AG20443 (cell line): ENCODE measurements around the gene RASAL2.
"Not testable (repeated sequence)": the region's sequence is repeated elsewhere in the genome, so short reads cannot be mapped to it uniquely, and the experiment has no call there.

Source experiments
- DNase-seq: peaks from one replicate; pipeline ENCODE4 v3.0.0; 2012; ENCODE audit warnings: low spot score, mixed read lengths

The RASAL2 gene

GRCh38 chr1:178345238-178345637 is 251.3 kb downstream of the RASAL2 start:
- DNase-seq, result no peak

- no peak for DNase-seq
These were observed 251.9 kb downstream of the RASAL2 start for GRCh38 chr1:178345807-178346206.

DNA sequence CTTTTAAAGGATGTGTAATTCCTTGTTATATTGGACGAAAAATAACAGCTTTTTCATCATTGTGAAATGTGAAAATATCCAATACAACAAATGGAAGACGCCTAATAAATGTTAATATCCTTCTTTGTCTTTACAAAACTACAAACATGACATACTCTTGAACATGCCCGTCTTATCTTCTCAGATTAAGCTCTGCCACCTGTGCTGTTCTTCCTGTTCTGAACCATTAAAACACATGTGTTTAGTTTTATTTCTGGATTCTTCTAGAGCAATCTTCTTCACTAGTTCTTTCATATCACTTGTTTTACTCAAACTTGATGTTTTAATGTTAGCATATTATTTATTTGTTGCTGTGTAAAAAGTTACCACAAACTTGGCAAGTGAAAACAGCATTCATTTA is 255.9 kb downstream of the RASAL2 start:
- DNase-seq, result no peak

GRCh38 chr1:178351911-178352310 is 258.0 kb downstream of the RASAL2 start:
- DNase-seq, result not testable (repeated sequence)

GRCh38 chr1:178352790-178353416 is 259.0 kb downstream of the RASAL2 start:
- DNase-seq, result no peak

DNA sequence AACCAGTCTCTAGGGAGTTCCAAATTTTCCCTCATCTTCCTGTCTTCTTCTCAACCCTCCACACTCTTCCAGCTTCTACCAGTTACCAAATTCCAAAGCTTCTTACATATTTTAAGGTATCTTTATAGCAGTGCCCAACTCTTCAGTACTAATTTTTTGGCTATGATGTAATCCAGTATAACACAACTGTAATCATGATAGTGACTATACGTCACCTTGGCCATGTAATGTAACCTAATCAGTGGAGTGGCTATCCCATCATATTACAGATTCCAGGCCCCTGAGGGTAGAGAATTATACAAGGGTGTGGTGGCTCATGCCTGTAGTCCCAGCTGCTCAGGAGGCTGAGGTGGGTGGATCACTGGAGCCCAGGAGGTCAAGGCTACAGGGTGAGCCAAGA is 259.6 kb downstream of the RASAL2 start:
- DNase-seq, result no peak

GRCh38 chr1:178354816-178355215 is 260.9 kb downstream of the RASAL2 start:
- no peak for DNase-seq

DNA sequence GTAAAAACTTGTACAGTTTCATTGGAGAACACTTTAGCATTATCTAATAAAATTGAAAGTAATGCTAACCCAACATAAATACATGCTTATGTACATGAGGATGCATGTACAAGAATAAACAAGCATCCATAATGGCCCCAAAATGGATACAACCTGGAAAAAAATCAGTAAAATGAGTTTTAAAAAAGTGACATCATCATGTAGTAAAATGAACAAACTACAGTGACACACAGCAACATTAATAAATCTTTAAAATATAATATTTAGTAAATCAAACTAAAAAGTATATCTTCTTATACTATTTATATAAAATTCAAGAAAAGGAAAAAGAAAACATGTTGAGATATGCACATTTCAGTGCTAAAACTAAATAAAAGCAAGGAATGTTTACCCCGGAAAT is 262.4 kb downstream of the RASAL2 start:
- DNase-seq, result no peak

GRCh38 chr1:178358456-178358855 is 264.6 kb downstream of the RASAL2 start:
- no peak for DNase-seq

DNA sequence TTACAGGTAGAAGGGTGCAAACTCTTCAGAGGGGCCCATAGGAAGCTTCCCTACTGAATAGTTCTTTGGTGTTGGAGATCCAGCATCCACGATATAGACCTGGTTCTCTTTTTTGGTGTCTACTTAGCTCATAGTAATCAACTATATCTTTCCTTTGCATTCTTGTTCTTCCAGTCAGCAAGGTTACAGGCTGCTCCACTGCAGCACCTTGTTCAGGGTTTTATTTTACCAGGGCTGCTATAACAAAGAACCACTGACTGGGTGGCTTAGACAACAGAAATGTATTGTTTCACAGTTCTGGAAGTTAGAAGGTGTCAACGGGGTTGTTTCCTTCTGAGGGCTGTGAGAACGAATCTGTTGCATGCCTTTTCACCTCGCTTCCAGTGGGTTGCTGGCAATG is 266.5 kb downstream of the RASAL2 start:
- no peak for DNase-seq

DNA sequence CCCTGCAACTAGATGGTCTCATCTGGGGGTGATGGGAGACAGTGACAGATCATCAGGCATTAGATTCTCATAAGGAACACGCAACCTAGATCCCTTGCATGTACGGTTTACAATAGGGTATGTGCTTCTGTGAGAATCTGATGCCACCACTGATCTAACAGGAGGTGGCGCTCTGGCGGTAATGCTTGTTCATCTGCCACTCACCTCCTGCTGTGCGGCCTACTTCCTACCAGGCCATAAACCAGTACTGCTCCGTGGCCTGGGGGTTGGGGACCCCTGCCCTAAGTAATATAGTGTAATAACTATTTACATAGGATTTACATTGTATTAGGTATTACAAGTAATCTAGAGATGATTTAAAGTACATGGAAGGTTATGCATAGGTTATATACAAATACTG is 267.9 kb downstream of the RASAL2 start:
- no peak for DNase-seq

DNA sequence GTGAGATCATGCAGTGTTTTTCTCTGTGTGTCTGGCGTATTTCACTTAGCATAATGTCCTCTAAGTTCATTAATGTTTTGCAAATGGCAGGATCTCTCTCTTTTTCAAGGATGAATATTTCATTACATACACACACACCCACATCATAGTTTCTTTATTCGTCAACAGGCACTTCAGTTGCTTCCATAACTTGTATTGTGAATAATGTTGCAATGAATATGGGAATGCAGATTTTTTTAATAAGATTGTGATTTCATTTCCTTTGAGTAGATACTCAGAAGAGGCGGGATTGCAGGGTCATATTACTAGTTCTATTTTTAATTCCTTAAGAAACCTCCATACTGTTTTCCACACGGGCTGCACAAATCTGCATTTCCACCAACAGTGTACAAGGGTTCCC is 268.8 kb downstream of the RASAL2 start:
- DNase-seq, result no peak

GRCh38 chr1:178364782-178365181 is 270.9 kb downstream of the RASAL2 start:
- no peak for DNase-seq

DNA sequence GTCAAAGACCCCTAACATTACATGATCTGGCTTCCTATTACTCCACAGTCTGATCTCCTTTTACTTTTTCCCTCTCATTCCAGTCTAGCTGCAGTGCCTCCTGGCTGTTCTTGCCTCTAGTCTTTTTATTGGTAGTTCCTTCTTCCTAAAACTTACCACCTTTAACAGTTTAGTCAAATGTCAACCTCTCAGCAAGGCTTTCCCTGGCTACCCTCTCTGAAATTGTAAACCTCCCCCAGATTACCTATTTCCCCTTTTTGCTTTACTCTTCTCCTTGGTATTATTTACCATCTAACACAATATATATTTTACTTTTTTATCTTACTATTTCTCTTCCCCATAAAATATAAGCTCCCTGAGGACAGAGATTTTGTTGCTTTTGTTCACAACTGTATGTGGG is 273.2 kb downstream of the RASAL2 start:
- no peak for DNase-seq

GRCh38 chr1:178368208-178368607 is 274.3 kb downstream of the RASAL2 start:
- DNase-seq, result no peak

GRCh38 chr1:178371235-178371634 is 277.3 kb downstream of the RASAL2 start:
- peak; percentile 36 for DNase-seq

GRCh38 chr1:178371933-178372388 is 278.1 kb downstream of the RASAL2 start:
- no peak for DNase-seq

- no peak for DNase-seq
These were observed 280.1 kb downstream of the RASAL2 start for GRCh38 chr1:178374016-178374415.

DNA sequence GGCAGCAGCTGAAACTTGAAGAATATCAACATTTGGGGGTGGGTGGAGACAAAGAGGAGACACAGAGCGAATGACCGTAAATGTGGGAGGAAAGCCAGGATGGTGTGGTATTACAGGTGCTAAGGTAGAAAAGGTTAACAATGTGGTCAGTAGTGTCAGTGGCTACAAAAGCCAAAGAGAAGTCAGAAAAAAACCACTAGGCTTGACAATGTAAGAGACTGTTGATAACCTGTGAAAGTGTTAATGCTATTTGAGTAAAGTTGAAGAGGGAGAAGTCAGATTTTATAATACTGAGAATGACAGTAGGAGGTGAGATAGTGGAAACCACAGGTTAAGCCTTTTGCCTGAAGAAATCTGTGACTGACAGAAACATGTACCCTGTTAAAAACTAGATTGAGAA is 282.1 kb downstream of the RASAL2 start:
- DNase-seq, result no peak

DNA sequence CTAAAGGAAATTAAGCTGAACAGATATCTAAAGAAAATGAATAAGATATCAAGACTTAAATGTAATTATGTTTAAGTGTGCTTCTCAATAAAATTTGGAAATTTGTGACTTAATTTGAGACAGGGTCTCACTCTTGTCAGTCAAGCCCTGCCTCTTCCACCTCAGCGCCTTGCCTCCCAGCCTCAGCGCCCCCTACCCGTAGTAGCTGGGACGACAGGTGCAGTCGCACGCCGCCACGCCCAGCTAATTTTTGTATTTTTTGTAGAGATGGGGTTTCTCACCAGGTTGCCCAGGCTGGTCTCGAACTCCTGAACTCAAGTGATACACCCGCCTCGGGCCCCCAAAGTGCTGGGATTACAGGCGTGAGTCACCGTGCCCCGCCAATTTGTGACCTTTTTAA is 285.9 kb downstream of the RASAL2 start:
- no peak for DNase-seq

GRCh38 chr1:178382372-178382771 is 288.5 kb downstream of the RASAL2 start:
- DNase-seq, result no peak

GRCh38 chr1:178385662-178386061 is 291.8 kb downstream of the RASAL2 start:
- no peak for DNase-seq

DNA sequence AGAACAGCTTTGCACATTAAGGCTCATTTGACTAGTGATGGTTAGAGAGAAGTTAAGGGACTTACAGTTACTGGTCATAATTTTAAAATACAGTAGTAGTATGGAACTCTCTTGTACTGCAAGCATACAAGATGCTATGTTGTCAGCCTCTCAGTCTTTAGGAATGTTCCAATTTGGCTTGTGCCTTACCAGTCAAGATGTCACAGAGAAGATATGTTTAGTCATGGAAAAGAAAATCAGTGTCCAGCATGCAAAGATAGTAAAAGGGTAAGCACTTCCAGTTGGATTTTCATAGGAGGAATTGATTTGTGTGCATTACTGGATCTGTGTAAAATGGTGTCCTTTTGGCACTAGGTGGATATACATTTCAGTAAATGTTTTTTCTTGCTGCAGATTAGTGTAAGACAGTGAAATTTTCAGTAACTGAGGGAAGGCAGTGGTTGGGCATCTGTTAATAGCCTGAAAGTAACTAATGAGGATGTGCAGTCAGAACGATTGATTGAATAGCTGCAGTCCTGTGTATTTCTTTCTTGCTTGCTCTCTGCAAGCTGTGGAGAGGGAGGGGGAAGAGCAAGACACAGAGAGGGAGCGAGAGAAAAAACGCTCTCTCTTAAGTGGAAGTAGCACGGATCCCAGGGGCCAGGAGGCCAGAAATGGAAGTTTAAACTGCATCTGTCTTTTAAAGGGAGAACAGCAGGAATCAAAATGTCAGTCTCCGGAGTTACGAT is 294.7 kb downstream of the RASAL2 start:
- peak; percentile 60 for DNase-seq

- no peak for DNase-seq
These were observed 295.5 kb downstream of the RASAL2 start for GRCh38 chr1:178389441-178389840.
